ENCODE results near the gene TMED6.

The TMED6 gene

DNA sequence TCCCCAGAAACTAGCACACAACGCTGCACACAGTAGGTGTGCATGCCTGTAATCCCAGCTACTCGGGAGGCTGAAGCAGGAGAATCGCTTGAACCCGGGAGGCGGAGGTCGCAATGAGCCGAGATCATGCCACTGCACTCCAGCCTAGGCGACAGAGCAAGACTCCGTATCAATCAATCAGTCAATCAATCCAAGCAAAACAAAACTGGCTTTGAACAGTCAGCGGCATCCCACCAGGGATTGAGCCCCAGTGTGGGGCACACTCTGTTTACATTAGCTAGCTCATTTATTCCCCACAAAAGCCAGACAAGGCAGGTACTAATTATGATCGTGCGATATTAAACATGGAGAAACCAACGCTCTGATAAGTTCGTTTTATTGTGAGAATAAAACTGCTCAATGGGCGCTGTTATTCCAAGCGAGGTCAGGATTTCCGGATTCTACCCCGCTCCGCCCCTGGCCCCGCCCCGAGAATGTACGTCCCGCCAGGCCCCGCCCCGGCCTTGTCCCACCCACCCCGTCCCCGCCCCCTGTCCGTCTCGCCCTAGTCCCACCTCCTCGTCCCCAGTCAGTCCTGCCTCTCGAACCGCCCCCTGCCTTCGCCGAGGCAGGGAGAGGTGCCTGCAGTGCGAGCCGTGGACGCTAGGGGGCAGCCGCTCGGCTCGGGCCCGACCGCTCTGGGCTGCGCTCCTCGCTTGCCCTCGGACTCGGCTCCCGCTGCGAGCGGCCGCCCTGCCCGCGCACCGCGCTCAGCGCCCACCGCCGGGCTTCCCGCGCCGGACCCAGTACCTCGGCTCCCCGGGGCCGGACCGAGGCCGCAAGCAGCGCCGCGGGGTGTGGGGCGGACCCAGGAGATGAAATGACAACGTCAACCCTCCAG is 40.7 kb downstream of the TMED6 start, which contains the start of gene VPS4A:
TSS of gene VPS4A (plus strand) at position 698 of the 880 bp plus-strand sequence. CDS start at position 860, 162 bp downstream.
- DNase-seq (ENCODE audit: low spot score), result peak; percentile 99
- in situ Hi-C loops (cut with MboI; ENCODE audit: low sequenced_read_pairs, unreplicated experiment), result no loop called here
- TF ChIP-seq, protein P1, sequence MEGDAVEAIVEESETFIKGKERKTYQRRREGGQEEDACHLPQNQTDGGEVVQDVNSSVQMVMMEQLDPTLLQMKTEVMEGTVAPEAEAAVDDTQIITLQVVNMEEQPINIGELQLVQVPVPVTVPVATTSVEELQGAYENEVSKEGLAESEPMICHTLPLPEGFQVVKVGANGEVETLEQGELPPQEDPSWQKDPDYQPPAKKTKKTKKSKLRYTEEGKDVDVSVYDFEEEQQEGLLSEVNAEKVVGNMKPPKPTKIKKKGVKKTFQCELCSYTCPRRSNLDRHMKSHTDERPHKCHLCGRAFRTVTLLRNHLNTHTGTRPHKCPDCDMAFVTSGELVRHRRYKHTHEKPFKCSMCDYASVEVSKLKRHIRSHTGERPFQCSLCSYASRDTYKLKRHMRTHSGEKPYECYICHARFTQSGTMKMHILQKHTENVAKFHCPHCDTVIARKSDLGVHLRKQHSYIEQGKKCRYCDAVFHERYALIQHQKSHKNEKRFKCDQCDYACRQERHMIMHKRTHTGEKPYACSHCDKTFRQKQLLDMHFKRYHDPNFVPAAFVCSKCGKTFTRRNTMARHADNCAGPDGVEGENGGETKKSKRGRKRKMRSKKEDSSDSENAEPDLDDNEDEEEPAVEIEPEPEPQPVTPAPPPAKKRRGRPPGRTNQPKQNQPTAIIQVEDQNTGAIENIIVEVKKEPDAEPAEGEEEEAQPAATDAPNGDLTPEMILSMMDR (IDR thresholded peaks at IDR 0.05; ENCODE audit: borderline replicate concordance, control extremely low read depth, extremely low read depth, insufficient read depth, missing control alignments), result peak; percentile 100

DNA sequence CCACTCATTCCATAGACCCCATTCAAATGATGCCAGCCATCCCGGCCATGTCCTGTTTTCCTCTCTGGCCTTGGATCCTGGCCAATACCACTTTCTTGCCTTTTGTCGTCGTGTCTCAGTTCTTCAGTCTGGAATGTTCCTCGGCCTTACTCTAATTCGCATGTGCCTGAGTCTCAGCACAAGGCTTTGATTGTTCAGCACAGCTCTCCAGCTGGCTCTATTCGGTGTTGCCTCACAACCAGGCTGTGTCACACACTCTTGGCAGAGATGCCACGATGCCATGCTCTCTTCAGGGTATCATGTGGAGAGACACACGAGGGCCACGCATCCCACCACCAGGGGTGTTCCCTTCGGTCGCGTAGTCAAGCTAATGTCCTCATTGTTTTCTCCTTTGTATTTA is 42.3 kb downstream of the TMED6 start:
- TF ChIP-seq, protein P1 (IDR thresholded peaks at IDR 0.05; ENCODE audit: borderline replicate concordance, control extremely low read depth, extremely low read depth, insufficient read depth, missing control alignments), result no peak
- no peak for DNase-seq (ENCODE audit: low spot score)
- in situ Hi-C loops (cut with MboI; ENCODE audit: low sequenced_read_pairs, unreplicated experiment), result no loop called here

DNA sequence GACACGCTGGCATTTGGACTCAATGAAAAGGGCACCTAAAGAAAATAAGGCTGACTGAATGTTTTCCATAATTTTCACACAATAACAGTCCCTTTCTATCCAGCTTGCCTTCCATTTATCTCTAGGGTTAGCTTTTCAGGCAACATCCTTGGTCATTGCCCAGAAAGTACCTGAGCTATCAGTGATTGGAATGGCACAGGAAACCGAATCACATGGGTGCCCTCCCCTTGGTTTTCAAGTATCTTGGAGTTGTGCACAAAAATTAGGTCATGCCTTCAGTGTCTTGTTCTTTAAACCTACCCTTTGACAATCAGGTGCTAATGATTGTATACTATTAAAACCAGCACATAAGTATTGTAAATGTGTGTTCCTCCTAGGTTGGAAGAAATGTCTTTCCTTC is 43.7 kb downstream of the TMED6 start:
- in situ Hi-C loops (cut with MboI; ENCODE audit: low sequenced_read_pairs, unreplicated experiment), result no loop called here
- TF ChIP-seq, protein P1 (IDR thresholded peaks at IDR 0.05; ENCODE audit: borderline replicate concordance, control extremely low read depth, extremely low read depth, insufficient read depth, missing control alignments), result no peak
- DNase-seq (ENCODE audit: low spot score), result no peak

DNA sequence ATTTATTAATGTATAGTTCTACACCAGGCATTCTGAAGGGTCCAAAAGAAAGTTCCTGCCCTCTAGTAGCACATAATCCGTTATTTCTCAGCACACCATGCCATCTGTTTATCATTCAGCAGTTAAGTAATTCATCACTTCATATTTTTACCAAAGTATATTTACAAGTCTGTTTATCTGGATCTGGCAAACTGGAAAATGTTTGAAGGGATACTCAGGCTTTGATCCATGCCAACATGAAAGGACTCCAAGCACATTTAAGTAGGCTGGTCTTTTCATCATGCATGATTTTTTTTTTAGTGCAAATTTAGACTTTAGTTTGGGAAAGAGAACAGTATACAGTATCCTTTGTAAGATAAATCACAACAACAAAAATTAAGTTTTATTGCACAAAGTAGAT is 44.5 kb downstream of the TMED6 start:
- TF ChIP-seq, protein P1 (IDR thresholded peaks at IDR 0.05; ENCODE audit: borderline replicate concordance, control extremely low read depth, extremely low read depth, insufficient read depth, missing control alignments), result no peak
- in situ Hi-C loops (cut with MboI; ENCODE audit: low sequenced_read_pairs, unreplicated experiment), result no loop called here
- DNase-seq (ENCODE audit: low spot score), result no peak

DNA sequence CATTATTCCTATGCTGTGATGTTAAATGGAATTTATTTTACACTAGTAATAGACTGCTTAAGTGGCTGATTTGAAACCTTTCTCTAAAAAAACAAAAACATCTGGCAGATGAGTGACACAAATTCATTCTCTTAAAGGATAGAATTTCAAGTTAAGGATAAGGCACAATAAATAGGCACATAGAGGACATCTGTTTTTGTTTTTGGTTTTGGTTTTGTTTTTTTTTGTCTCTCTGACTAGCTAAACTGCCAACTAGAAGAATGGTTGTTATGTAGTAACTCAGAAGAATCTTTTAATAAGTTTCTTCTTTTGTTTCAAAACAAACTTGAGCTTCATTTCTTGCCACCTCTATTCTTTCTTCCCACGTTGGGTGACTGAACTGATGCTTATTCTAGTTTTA is 45.6 kb downstream of the TMED6 start:
- in situ Hi-C loops (cut with MboI; ENCODE audit: low sequenced_read_pairs, unreplicated experiment), result no loop called here
- TF ChIP-seq, protein P1 (IDR thresholded peaks at IDR 0.05; ENCODE audit: borderline replicate concordance, control extremely low read depth, extremely low read depth, insufficient read depth, missing control alignments), result no peak
- no peak for DNase-seq (ENCODE audit: low spot score)

DNA sequence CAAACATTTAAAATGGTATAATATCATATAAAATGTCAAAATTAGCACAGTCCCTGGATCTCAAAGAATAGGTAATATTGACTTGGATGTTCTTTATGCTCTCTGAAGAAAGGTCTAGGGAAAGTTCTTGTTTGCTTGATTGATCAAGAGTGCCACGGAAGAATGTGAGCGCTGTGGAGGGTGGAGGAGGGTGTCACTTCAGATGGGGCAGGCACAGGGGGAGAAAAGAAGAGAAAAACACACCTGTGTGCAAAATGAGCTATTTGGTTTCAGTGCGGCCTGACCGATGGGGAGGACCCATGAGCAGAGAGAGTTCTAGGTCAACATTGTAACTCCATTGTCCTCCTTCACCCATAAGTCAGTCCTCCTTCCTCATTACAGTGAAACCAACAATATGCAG is 49.3 kb downstream of the TMED6 start:
- in situ Hi-C loops (cut with MboI; ENCODE audit: low sequenced_read_pairs, unreplicated experiment), result no loop called here
- no peak for DNase-seq (ENCODE audit: low spot score)
- TF ChIP-seq, protein P1 (IDR thresholded peaks at IDR 0.05; ENCODE audit: borderline replicate concordance, control extremely low read depth, extremely low read depth, insufficient read depth, missing control alignments), result no peak

Data from GM13976 (cell line).